ENCODE results near the gene NACC1.

NACC1 gene

GRCh38 chr19:13074378-13074777, 43.7 kb upstream of the NACC1 start:
- TF ChIP-seq CTCF (conservative IDR thresholded peaks at IDR 0.05), result no peak
- TF ChIP-seq ZFX (IDR thresholded peaks at IDR 0.05), result no peak
- H3K27ac ChIP-seq, result no peak overlapping the region

GRCh38 chr19:13076320-13076719, 41.7 kb upstream of the NACC1 start:
- TF ChIP-seq ZFX (IDR thresholded peaks at IDR 0.05) (no peak), CTCF (conservative IDR thresholded peaks at IDR 0.05) (no peak)
- H3K27ac ChIP-seq, result 0 out of 2 replicates have a peak overlapping the region, but pooled peaks have one; percentile 1

- TF ChIP-seq ZFX (IDR thresholded peaks at IDR 0.05) (no peak), CTCF (conservative IDR thresholded peaks at IDR 0.05) (no peak)
- 0 out of 2 replicates have a peak overlapping the region, but pooled peaks have one; percentile 1 for H3K27ac ChIP-seq
Observed at GRCh38 chr19:13076787-13077186, 41.3 kb upstream of the NACC1 start.

- H3K27ac ChIP-seq, result no peak overlapping the region
- TF ChIP-seq ZFX (IDR thresholded peaks at IDR 0.05) (no peak), CTCF (conservative IDR thresholded peaks at IDR 0.05) (no peak)
Observed at GRCh38 chr19:13077240-13077639, 40.8 kb upstream of the NACC1 start.

- TF ChIP-seq CTCF (conservative IDR thresholded peaks at IDR 0.05) (no peak), ZFX (IDR thresholded peaks at IDR 0.05) (no peak)
- H3K27ac ChIP-seq, result peak overlapping the region; percentile 4; the same call in 1 of the 2 replicates
Observed at GRCh38 chr19:13078381-13078780, 39.7 kb upstream of the NACC1 start.

GRCh38 chr19:13078897-13079541, 39.0 kb upstream of the NACC1 start:
- peak overlapping the region; percentile 0; the same call in 1 of the 2 replicates for H3K27ac ChIP-seq
- no peak for TF ChIP-seq ZFX (IDR thresholded peaks at IDR 0.05)
- no peak for TF ChIP-seq CTCF (conservative IDR thresholded peaks at IDR 0.05)

- peak overlapping the region; percentile 0; the same call in 1 of the 2 replicates for H3K27ac ChIP-seq
- TF ChIP-seq CTCF (conservative IDR thresholded peaks at IDR 0.05) (no peak), ZFX (IDR thresholded peaks at IDR 0.05) (no peak)
Observed at GRCh38 chr19:13079542-13079986, 38.5 kb upstream of the NACC1 start.
